T-helper 2 cell treated with Interferon-gamma antibody and Interleukin-4, amounts not matched to agents 5 μg/mL and 100 μg/mL, for 36 hours (primary cell): ENCODE results near the gene GTF2H3.

Experiments used
- DNase-seq: peaks from one replicate; pipeline ENCODE4 v3.0.0; 2021; ENCODE audit warnings: low spot score
- H3K27ac Mint-ChIP-seq: one replicate; pipeline ENCODE4 v1.8.0; 2021; ENCODE audit warnings: mild to moderate bottlenecking, mixed read lengths
- H3K27me3 Mint-ChIP-seq: one replicate; pipeline ENCODE4 v1.8.0; 2021; ENCODE audit warnings: low read depth, mixed read lengths
- H3K36me3 Mint-ChIP-seq: one replicate; pipeline ENCODE4 v1.8.0; 2021; ENCODE audit warnings: low read depth, mixed read lengths
- H3K4me1 Mint-ChIP-seq: one replicate; pipeline ENCODE4 v1.8.0; 2021; ENCODE audit warnings: low read depth, mixed read lengths
- H3K4me3 Mint-ChIP-seq: one replicate; pipeline ENCODE4 v1.8.0; 2022; ENCODE audit warnings: mild to moderate bottlenecking, moderate library complexity, mixed read lengths
- H3K9me3 Mint-ChIP-seq: one replicate; pipeline ENCODE4 v1.8.0; 2021; ENCODE audit warnings: mixed read lengths

GTF2H3 gene

DNA sequence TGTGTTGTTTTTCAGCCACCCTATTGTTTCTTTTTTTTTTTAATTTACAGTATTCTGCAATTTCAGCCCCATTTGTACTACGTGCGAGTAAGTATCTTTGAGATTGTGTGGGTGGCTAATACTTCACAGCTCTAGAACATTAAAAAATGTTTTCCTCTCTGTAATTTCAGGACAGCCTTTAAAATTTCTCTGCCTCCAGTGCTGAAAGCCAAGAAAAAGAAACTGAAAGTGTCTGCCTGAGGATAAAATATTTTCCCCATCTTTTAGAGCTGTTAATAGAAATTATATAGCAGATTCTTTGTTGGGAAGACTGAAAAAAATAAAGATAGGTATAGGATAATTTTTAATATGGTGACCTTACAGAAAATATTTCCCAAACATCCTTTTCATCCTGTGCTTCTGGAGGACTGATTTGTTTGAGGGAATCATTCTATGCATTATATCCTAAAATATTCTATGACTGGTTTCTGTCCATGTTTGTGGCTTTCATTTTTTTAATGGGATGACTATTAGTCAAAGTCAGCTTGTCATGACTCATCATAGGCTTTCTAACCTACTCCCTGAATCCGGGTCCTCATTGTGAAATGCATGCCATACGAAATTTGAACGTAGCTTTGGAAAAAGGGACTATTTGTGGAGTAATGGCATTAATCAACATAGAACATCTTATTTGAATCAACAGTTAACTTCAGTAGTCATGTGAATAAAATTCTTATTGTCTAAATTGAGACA is 26.5 kb downstream of the GTF2H3 start:
- no peak overlapping the region for H3K4me3 Mint-ChIP-seq
- H3K27ac Mint-ChIP-seq = peak overlapping the region; percentile 12
- no peaks in the 10 kb centered on the region for H3K27me3 Mint-ChIP-seq

GRCh38 chr12:123667771-123668170 is 34.1 kb downstream of the GTF2H3 start:
- DNase-seq = no peak
- no peaks in the 10 kb centered on the region for H3K27me3 Mint-ChIP-seq
- H3K36me3 Mint-ChIP-seq = peaks cover 7% of the 10 kb centered on the region
- H3K4me3 Mint-ChIP-seq = no peak overlapping the region
- H3K27ac Mint-ChIP-seq = no peak overlapping the region
- H3K9me3 Mint-ChIP-seq = no peaks in the 10 kb centered on the region
- H3K4me1 Mint-ChIP-seq = peaks cover 10% of the 10 kb centered on the region

More for the DNA sequence above, 26.5 kb downstream of the GTF2H3 start:
- peaks cover 26% of the 10 kb centered on the region for H3K36me3 Mint-ChIP-seq
- no peak for DNase-seq
- peaks cover 8% of the 10 kb centered on the region for H3K4me1 Mint-ChIP-seq
- H3K9me3 Mint-ChIP-seq = no peaks in the 10 kb centered on the region

- no peaks in the 10 kb centered on the region for H3K9me3 Mint-ChIP-seq
- peaks cover 10% of the 10 kb centered on the region for H3K4me1 Mint-ChIP-seq
- H3K36me3 Mint-ChIP-seq = no peaks in the 10 kb centered on the region
- H3K4me3 Mint-ChIP-seq = peak within 1 kb of the TSS; percentile 87
- DNase-seq = peak; percentile 93
- H3K27ac Mint-ChIP-seq = no peak within 1 kb of the TSS
- no peaks in the 10 kb centered on the region for H3K27me3 Mint-ChIP-seq
These were observed 37.5 kb downstream of the GTF2H3 start, which contains the start of gene TCTN2 for GRCh38 chr12:123670882-123671728. TCTN2 (plus strand) TSS chr12:123671113; CDS start chr12:123671241, 128 bp downstream.

- Mint-ChIP-seq H3K4me3 (peak overlapping the region; percentile 87), H3K36me3 (no peaks in the 10 kb centered on the region), H3K4me1 (peaks cover 10% of the 10 kb centered on the region), H3K27me3 (no peaks in the 10 kb centered on the region), H3K27ac (no peak overlapping the region), H3K9me3 (no peaks in the 10 kb centered on the region)
- DNase-seq = no peak
These were observed 38.2 kb downstream of the GTF2H3 start for GRCh38 chr12:123671876-123672275.

GRCh38 chr12:123675436-123675835 is 41.8 kb downstream of the GTF2H3 start:
- DNase-seq = no peak
- H3K27ac Mint-ChIP-seq = no peak overlapping the region
- no peak overlapping the region for H3K4me3 Mint-ChIP-seq
- H3K9me3 Mint-ChIP-seq = no peaks in the 10 kb centered on the region
- no peaks in the 10 kb centered on the region for H3K36me3 Mint-ChIP-seq
- H3K4me1 Mint-ChIP-seq = peaks cover 10% of the 10 kb centered on the region
- H3K27me3 Mint-ChIP-seq = no peaks in the 10 kb centered on the region

DNA sequence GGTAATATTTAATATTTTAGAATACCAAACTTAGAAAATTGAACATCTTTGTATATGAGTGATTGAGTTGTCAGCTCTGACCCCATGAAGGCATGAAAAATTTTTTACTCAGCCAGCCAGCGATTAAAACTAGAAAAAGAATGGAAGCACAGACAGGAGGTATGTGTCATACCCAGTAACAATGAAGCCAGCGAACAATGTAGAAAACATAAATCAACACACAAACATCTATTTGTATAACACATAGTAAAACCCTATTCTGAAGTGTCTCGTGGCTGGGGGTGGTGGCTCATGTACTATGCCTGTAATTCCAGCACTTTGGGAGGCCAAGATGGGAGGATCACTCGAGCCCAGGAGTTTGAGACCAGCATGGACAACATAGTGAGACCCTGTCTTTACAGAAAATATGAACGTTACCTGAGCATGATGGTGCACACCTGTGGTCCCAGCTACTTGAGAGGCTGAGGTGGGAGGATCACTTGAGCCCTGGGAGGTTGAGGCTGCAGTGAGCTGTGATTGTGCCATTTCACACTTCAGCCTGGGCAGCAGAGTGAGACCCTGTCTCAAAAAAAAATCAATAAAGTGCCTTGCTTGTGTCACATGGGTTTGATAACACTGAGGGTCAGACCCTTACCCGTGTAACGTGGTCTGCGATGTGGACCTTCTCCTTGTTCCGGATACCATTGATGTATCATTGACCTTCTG is 43.1 kb downstream of the GTF2H3 start:
- H3K9me3 Mint-ChIP-seq = no peaks in the 10 kb centered on the region
- no peak for DNase-seq
- H3K27me3 Mint-ChIP-seq = no peaks in the 10 kb centered on the region
- no peak overlapping the region for H3K4me3 Mint-ChIP-seq
- no peak overlapping the region for H3K27ac Mint-ChIP-seq
- H3K36me3 Mint-ChIP-seq = peaks cover 4% of the 10 kb centered on the region
- H3K4me1 Mint-ChIP-seq = peaks cover 5% of the 10 kb centered on the region

- peaks cover 4% of the 10 kb centered on the region for H3K36me3 Mint-ChIP-seq
- no peaks in the 10 kb centered on the region for H3K4me1 Mint-ChIP-seq
- no peak overlapping the region for H3K27ac Mint-ChIP-seq
- no peaks in the 10 kb centered on the region for H3K9me3 Mint-ChIP-seq
- no peak for DNase-seq
- no peaks in the 10 kb centered on the region for H3K27me3 Mint-ChIP-seq
- H3K4me3 Mint-ChIP-seq = no peak overlapping the region
These were observed 45.4 kb downstream of the GTF2H3 start for GRCh38 chr12:123678981-123679380.

GRCh38 chr12:123681605-123682004 is 48.0 kb downstream of the GTF2H3 start:
- no peak overlapping the region for H3K4me3 Mint-ChIP-seq
- no peak overlapping the region for H3K27ac Mint-ChIP-seq
- peaks cover 4% of the 10 kb centered on the region for H3K36me3 Mint-ChIP-seq
- DNase-seq = no peak
- no peaks in the 10 kb centered on the region for H3K27me3 Mint-ChIP-seq
- no peaks in the 10 kb centered on the region for H3K9me3 Mint-ChIP-seq
- no peaks in the 10 kb centered on the region for H3K4me1 Mint-ChIP-seq

DNA sequence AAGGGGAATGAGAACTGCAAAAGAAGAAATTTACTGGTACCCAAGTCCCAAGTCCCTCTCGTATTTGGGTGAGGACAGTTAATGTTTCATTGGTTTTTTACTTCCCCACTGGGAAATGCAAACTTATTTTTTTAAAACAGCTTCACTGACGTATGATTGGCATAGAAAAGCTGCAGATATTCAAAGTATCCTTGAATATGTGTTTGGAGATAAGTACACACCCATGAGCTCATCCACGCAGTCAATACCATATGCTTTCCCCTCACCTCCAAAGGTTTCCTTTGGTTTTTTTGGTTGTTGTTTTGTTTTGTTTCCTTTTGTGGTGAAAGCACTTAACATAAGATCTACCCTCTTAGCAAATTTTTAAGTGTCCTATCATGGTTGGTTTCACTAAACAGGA is 50.3 kb downstream of the GTF2H3 start:
- Mint-ChIP-seq H3K4me1 (no peaks in the 10 kb centered on the region), H3K36me3 (peaks cover 4% of the 10 kb centered on the region), H3K27ac (no peak overlapping the region), H3K27me3 (no peaks in the 10 kb centered on the region), H3K4me3 (no peak overlapping the region), H3K9me3 (no peaks in the 10 kb centered on the region)
- no peak for DNase-seq

GRCh38 chr12:123686636-123687190 is 53.1 kb downstream of the GTF2H3 start:
- Mint-ChIP-seq H3K27me3 (no peaks in the 10 kb centered on the region), H3K4me3 (no peak overlapping the region), H3K36me3 (peaks cover 2% of the 10 kb centered on the region), H3K9me3 (no peaks in the 10 kb centered on the region), H3K27ac (no peak overlapping the region), H3K4me1 (no peaks in the 10 kb centered on the region)
- DNase-seq = no peak

- H3K4me1 Mint-ChIP-seq = no peaks in the 10 kb centered on the region
- no peaks in the 10 kb centered on the region for H3K27me3 Mint-ChIP-seq
- H3K27ac Mint-ChIP-seq = no peak overlapping the region
- H3K4me3 Mint-ChIP-seq = no peak overlapping the region
- no peaks in the 10 kb centered on the region for H3K9me3 Mint-ChIP-seq
- DNase-seq = no peak
- H3K36me3 Mint-ChIP-seq = peaks cover 2% of the 10 kb centered on the region
These were observed 56.7 kb downstream of the GTF2H3 start for GRCh38 chr12:123690191-123690840.

GRCh38 chr12:123696207-123696606 is 62.6 kb downstream of the GTF2H3 start:
- H3K36me3 Mint-ChIP-seq = no peaks in the 10 kb centered on the region
- no peak overlapping the region for H3K27ac Mint-ChIP-seq
- no peaks in the 10 kb centered on the region for H3K4me1 Mint-ChIP-seq
- no peak for DNase-seq
- no peaks in the 10 kb centered on the region for H3K27me3 Mint-ChIP-seq
- no peak overlapping the region for H3K4me3 Mint-ChIP-seq
- H3K9me3 Mint-ChIP-seq = no peaks in the 10 kb centered on the region

GRCh38 chr12:123696646-123697045 is 63.0 kb downstream of the GTF2H3 start:
- Mint-ChIP-seq H3K27me3 (no peaks in the 10 kb centered on the region), H3K4me3 (no peak overlapping the region), H3K27ac (no peak overlapping the region), H3K36me3 (no peaks in the 10 kb centered on the region), H3K9me3 (no peaks in the 10 kb centered on the region), H3K4me1 (no peaks in the 10 kb centered on the region)
- DNase-seq = no peak
